GM12878 (cell line): ENCODE measurements around the gene KRTAP22-1. TPM values are rescaled to one million over a fixed set of nuclear protein-coding genes. Genes with fewer than 3 reads are reported as not detected.

ENCODE experiments used
- BACH1 ChIP-seq: fragments of 450-650 bp; IDR thresholded peaks from 2 replicates; pipeline ENCODE4 v1.6.1; 2017; ENCODE audit warnings: mild to moderate bottlenecking, borderline replicate concordance
- CBX3 ChIP-seq: fragments of 200-600 bp; sonication (generic); IDR thresholded peaks from 2 replicates; pipeline ENCODE4 v1.6.1; 2016; ENCODE audit warnings: low read depth, borderline replicate concordance
- E4F1 ChIP-seq: fragments of 450-650 bp; IDR thresholded peaks from 2 replicates; pipeline ENCODE4 v1.6.1; 2018; ENCODE audit warnings: borderline replicate concordance, mild to moderate bottlenecking; ENCODE audit not compliant: partially characterized antibody
- HDGF ChIP-seq: fragments of 450-650 bp; IDR thresholded peaks from 2 replicates; pipeline ENCODE4 v1.6.1; 2016; ENCODE audit warnings: antibody characterized with exemption
- SMC3 ChIP-seq: IDR thresholded peaks from 2 replicates; pipeline ENCODE4 v1.6.1; 2011; ENCODE audit warnings: low read length, improper control_type of control experiment, borderline replicate concordance
- polyA plus RNA-seq, 11 experiments: library from polyadenylated mRNA; depleted of rRNA in 4 of 11; unstranded in 6 of 11; stranded (reverse) in 5 of 11; fragments of >200 nt; fragmentation: Nextera tagmentation in 4 of 11; fragmentation: Illumina TruSeq in 1 of 11; extraction: Ambion mirVana in 4 of 11; extraction: Trizol in 1 of 11; gene quantifications; 1 replicate in 1 of 11; 2 replicates in 10 of 11; pipeline versions ENCODE4 v1.2.1 to v1.2.3, GENCODE V29; 2011 to 2016; ENCODE audit warnings: inconsistent platforms in 2 of 11, missing spikeins in 2 of 11, low read depth in 1 of 11
- total RNA-seq, 4 experiments: library from RNA; depleted of rRNA in 3 of 4; stranded (reverse); fragments of >200 nt in 3 of 4; fragmentation: Illumina TruSeq in 1 of 4; extraction: Trizol in 1 of 4; gene quantifications; 2 replicates each; pipeline versions ENCODE4 v1.2.1 to v1.2.3, GENCODE V29; 2013 to 2021
- TF ChIP-seq, protein P1 (sequence below): fragments of 450-650 bp; formaldehyde crosslinking; IDR thresholded peaks from 2 replicates; pipeline ENCODE4 v1.5.0; 2022; ENCODE audit warnings: mild to moderate bottlenecking, missing genetic modification characterization
- TF ChIP-seq, protein P2 (sequence below): IDR thresholded peaks from 2 replicates; pipeline ENCODE4 v1.6.1; 2012; ENCODE audit warnings: low read depth, low read length, improper control_type of control experiment

KRTAP22-1 gene
- total and polyA plus RNA-seq, 10 of the 15 experiments (the other 5 are each of a cell fraction or from before 2014, with no cell fraction given): not detected

- no peak for TF ChIP-seq E4F1
- TF ChIP-seq CBX3: no peak
- no peak for TF ChIP-seq HDGF
- TF ChIP-seq, protein P1, sequence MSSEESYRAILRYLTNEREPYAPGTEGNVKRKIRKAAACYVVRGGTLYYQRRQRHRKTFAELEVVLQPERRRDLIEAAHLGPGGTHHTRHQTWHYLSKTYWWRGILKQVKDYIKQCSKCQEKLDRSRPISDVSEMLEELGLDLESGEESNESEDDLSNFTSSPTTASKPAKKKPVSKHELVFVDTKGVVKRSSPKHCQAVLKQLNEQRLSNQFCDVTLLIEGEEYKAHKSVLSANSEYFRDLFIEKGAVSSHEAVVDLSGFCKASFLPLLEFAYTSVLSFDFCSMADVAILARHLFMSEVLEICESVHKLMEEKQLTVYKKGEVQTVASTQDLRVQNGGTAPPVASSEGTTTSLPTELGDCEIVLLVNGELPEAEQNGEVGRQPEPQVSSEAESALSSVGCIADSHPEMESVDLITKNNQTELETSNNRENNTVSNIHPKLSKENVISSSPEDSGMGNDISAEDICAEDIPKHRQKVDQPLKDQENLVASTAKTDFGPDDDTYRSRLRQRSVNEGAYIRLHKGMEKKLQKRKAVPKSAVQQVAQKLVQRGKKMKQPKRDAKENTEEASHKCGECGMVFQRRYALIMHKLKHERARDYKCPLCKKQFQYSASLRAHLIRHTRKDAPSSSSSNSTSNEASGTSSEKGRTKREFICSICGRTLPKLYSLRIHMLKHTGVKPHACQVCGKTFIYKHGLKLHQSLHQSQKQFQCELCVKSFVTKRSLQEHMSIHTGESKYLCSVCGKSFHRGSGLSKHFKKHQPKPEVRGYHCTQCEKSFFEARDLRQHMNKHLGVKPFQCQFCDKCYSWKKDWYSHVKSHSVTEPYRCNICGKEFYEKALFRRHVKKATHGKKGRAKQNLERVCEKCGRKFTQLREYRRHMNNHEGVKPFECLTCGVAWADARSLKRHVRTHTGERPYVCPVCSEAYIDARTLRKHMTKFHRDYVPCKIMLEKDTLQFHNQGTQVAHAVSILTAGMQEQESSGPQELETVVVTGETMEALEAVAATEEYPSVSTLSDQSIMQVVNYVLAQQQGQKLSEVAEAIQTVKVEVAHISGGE (CRISPR knock-in tag): no peak
- TF ChIP-seq, protein P2, sequence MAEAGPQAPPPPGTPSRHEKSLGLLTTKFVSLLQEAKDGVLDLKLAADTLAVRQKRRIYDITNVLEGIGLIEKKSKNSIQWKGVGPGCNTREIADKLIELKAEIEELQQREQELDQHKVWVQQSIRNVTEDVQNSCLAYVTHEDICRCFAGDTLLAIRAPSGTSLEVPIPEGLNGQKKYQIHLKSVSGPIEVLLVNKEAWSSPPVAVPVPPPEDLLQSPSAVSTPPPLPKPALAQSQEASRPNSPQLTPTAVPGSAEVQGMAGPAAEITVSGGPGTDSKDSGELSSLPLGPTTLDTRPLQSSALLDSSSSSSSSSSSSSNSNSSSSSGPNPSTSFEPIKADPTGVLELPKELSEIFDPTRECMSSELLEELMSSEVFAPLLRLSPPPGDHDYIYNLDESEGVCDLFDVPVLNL: no peak
- no peak for TF ChIP-seq SMC3
- TF ChIP-seq BACH1: no peak
Measured at GRCh38 chr21:30590297-30590696, 10.6 kb upstream of the KRTAP22-1 start, which contains the start of gene KRTAP22-2 (continued).
